Measurements from ENCODE around the gene FSTL4. TPM values are rescaled to one million over a fixed set of nuclear protein-coding genes. Genes with fewer than 3 reads are reported as not detected.

FSTL4 gene
- total RNA-seq, 4 donors from 2014 or later: 0.27 to 1.6 (median 0.35) TPM; not detected in 1

DNA sequence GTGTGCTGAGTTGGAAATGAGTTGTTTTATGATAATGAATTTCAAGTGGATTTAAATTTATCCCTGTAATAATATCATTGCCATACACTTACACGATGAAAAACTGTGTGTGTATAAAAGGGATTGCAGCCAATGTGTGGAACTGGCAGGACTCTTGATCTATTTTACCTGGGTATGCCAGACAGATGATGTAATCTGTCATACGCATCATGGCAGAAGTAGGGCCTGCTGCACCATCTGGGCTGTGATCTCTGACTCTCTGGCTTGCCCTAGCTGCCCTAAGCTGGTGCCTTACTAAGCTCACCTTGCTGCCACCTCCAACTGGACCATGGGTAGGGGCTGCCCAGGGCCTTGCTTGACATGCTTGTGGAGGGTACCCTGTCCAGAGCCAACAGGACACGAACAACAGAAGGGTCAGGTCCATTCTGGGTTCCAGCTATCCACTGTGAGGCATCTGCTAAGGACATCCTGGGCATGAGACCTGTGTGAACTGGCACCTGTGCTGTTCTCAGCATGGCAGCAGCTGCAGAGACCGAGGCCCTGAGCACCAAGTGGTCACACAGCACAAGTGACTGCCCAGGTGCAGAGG, 184.2 kb downstream of the FSTL4 start:
- no peak overlapping the region for H3K4me3 ChIP-seq
- H3K27ac ChIP-seq: no peak overlapping the region
- no peaks in the 10 kb centered on the region for H3K27me3 ChIP-seq
- TF ChIP-seq, protein P1, sequence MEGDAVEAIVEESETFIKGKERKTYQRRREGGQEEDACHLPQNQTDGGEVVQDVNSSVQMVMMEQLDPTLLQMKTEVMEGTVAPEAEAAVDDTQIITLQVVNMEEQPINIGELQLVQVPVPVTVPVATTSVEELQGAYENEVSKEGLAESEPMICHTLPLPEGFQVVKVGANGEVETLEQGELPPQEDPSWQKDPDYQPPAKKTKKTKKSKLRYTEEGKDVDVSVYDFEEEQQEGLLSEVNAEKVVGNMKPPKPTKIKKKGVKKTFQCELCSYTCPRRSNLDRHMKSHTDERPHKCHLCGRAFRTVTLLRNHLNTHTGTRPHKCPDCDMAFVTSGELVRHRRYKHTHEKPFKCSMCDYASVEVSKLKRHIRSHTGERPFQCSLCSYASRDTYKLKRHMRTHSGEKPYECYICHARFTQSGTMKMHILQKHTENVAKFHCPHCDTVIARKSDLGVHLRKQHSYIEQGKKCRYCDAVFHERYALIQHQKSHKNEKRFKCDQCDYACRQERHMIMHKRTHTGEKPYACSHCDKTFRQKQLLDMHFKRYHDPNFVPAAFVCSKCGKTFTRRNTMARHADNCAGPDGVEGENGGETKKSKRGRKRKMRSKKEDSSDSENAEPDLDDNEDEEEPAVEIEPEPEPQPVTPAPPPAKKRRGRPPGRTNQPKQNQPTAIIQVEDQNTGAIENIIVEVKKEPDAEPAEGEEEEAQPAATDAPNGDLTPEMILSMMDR (IDR thresholded peaks at IDR 0.05): no peak
- no peak for TF ChIP-seq POLR2A (IDR thresholded peaks at IDR 0.05)
- no peaks in the 10 kb centered on the region for H3K9me3 ChIP-seq
- no peaks in the 10 kb centered on the region for H3K4me1 ChIP-seq
- no peaks in the 10 kb centered on the region for H3K36me3 ChIP-seq
- DNase-seq: no peak

DNA sequence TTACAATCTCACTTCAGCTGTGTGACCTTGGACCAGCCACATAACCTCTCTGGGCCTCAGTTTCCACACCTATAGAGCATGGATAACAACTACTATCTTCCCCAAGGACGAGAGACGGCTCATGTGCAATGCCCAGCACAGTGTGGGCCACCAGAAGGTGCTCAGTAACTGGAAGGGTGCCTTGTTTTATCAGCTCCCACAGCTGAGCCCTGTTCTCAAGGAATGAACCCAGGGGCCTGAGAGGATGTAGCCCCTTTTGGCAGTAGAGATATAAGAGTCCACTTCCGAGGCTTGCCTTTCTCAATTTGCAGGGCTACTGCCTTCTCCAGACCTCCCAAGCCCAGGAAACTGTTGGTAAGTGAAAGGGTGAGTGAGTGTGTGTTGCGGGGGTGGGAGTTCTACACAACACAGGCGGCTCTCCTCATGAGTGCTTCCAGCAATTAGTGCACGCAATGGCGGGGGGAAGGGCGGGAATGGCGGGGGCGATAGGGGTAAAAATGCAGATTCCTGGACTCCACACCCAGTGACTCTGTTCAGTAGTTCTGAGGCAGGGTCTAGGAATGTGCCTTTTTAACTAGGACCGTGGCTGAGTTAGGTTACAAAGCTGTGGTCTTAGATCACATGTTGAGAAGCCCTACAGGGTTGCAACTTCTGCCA, 185.1 kb downstream of the FSTL4 start:
- Histone ChIP-seq H3K27me3 (no peaks in the 10 kb centered on the region), H3K9me3 (no peaks in the 10 kb centered on the region), H3K36me3 (no peaks in the 10 kb centered on the region), H3K4me3 (no peak overlapping the region), H3K4me1 (no peaks in the 10 kb centered on the region), H3K27ac (no peak overlapping the region)
- DNase-seq: no peak
- no peak for TF ChIP-seq POLR2A (IDR thresholded peaks at IDR 0.05)
- TF ChIP-seq, protein P1 (IDR thresholded peaks at IDR 0.05): no peak

GRCh38 chr5:133426264-133426663, 186.1 kb downstream of the FSTL4 start:
- no peaks in the 10 kb centered on the region for H3K27me3 ChIP-seq
- H3K9me3 ChIP-seq: no peaks in the 10 kb centered on the region
- no peaks in the 10 kb centered on the region for H3K4me1 ChIP-seq
- no peak for DNase-seq
- H3K36me3 ChIP-seq: no peaks in the 10 kb centered on the region
- no peak overlapping the region for H3K4me3 ChIP-seq
- H3K27ac ChIP-seq: no peak overlapping the region
- TF ChIP-seq, protein P1 (IDR thresholded peaks at IDR 0.05): no peak
- no peak for TF ChIP-seq POLR2A (IDR thresholded peaks at IDR 0.05)

DNA sequence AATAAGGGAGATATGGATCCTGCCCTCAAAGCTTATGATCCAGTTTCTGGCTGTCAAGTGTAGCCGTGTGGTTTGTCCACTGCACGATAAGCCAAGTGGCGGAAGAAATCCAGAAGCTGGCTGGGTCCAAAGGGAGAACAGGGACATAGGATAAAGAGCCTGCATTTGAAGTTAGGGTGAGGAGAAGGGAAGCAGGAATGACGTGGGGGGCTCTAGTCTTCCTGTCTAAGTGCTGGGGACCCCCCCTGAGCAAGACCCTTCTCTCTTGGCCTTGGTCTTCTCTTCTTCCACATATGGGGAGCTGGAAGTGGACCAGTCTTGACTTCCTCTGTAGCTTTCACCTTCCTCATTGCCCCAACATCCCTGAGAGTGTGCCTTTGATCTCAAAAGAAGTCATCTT, 186.6 kb downstream of the FSTL4 start:
- Histone ChIP-seq H3K4me3 (no peak overlapping the region), H3K36me3 (no peaks in the 10 kb centered on the region), H3K9me3 (no peaks in the 10 kb centered on the region), H3K4me1 (no peaks in the 10 kb centered on the region), H3K27me3 (no peaks in the 10 kb centered on the region), H3K27ac (no peak overlapping the region)
- no peak for DNase-seq
- TF ChIP-seq, protein P1 (IDR thresholded peaks at IDR 0.05): no peak
- TF ChIP-seq POLR2A (IDR thresholded peaks at IDR 0.05): no peak

DNA sequence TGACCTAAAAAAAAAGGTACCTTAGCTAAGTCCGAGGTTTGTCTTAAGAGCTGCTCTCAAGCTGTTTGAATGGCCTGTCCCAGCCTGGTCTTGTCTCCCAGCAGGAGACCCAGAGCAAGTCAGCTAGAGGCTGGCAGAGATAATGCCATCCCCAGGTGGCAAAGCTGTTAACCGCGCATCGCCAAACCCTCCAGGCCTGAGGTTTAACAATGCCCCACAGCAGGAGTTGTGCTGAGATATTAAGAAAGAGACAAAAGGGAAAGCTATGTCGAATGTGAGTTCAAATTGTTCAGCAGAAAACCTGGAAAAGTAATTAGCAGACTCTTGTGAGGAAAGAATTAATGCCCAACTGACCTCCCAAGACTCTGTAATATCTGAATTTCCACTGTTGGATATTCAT, 187.1 kb downstream of the FSTL4 start:
- no peak for DNase-seq
- TF ChIP-seq, protein P1 (IDR thresholded peaks at IDR 0.05): no peak
- no peak for TF ChIP-seq POLR2A (IDR thresholded peaks at IDR 0.05)
- no peaks in the 10 kb centered on the region for H3K4me1 ChIP-seq
- H3K27me3 ChIP-seq: no peaks in the 10 kb centered on the region
- no peak overlapping the region for H3K27ac ChIP-seq
- H3K9me3 ChIP-seq: no peaks in the 10 kb centered on the region
- no peaks in the 10 kb centered on the region for H3K36me3 ChIP-seq
- H3K4me3 ChIP-seq: no peak overlapping the region

Data from Peyer's patch (tissue), 4 donors.